IgD-negative memory B cell (primary cell): ENCODE results near the gene ABHD2. TPM values are rescaled to one million over a fixed set of nuclear protein-coding genes. Genes with fewer than 3 reads are reported as not detected.
A peak's percentile ranks its signal among the peaks of the same experiment; 100 is the strongest.
"Not testable (repeated sequence)": the region's sequence is repeated elsewhere in the genome, so short reads cannot be mapped to it uniquely, and the experiment has no call there.

Experiments
- H3K27ac Mint-ChIP-seq, 3 donors: one replicate each; pipeline ENCODE4 v1.8.0; 2020 to 2022; ENCODE audit warnings: mild to moderate bottlenecking in 3 of 3, mixed read lengths in 3 of 3, moderate library complexity in 1 of 3
- H3K27me3 Mint-ChIP-seq: one replicate; pipeline ENCODE4 v1.8.0; 2021; ENCODE audit warnings: mixed read lengths
- H3K36me3 Mint-ChIP-seq: one replicate; pipeline ENCODE4 v1.8.0; 2020; ENCODE audit warnings: mild to moderate bottlenecking, mixed read lengths
- H3K4me1 Mint-ChIP-seq, 3 donors: one replicate each; pipeline ENCODE4 v1.8.0; 2020 to 2022; ENCODE audit warnings: mixed read lengths in 3 of 3, mild to moderate bottlenecking in 1 of 3
- H3K4me3 Mint-ChIP-seq, 4 donors: one replicate each; pipeline ENCODE4 v1.8.0; 2020 to 2022; ENCODE audit warnings: mild to moderate bottlenecking in 4 of 4, mixed read lengths in 4 of 4, moderate library complexity in 3 of 4
- H3K9me3 Mint-ChIP-seq, 3 donors: one replicate each; pipeline ENCODE4 v1.8.0; 2020 to 2021; ENCODE audit warnings: mixed read lengths in 3 of 3, mild to moderate bottlenecking in 1 of 3
- polyA plus RNA-seq: library from polyadenylated mRNA; unstranded; fragments of 300-500 nt; fragmentation: Illumina TruSeq; gene quantifications from one replicate; pipeline ENCODE4 v1.2.3, GENCODE V29; 2021

The ABHD2 gene
- polyA plus RNA-seq, 1 donor from 2014 or later: 13.4 TPM

- Mint-ChIP-seq H3K27ac (no peak overlapping the region), H3K9me3 (peaks cover 1 to 21% (median 19%) of the 10 kb centered on the region in 3 donors), H3K27me3 (peaks cover 4% of the 10 kb centered on the region)
Measured at GRCh38 chr15:89068325-89068784, 19.9 kb upstream of the ABHD2 start.

GRCh38 chr15:89070197-89071124, 17.8 kb upstream of the ABHD2 start:
- peaks cover 0 to 7% (median 2%) of the 10 kb centered on the region in 3 donors for H3K4me1 Mint-ChIP-seq
- peaks cover 7% of the 10 kb centered on the region for H3K27me3 Mint-ChIP-seq
- no peak overlapping the region for H3K4me3 Mint-ChIP-seq
- H3K36me3 Mint-ChIP-seq: peaks cover 6% of the 10 kb centered on the region
- peaks cover 1 to 21% (median 19%) of the 10 kb centered on the region in 3 donors for H3K9me3 Mint-ChIP-seq
- H3K27ac Mint-ChIP-seq: no peak overlapping the region

More at GRCh38 chr15:89068325-89068784, 19.9 kb upstream of the ABHD2 start:
- Mint-ChIP-seq H3K4me1 (peaks cover 0 to 7% (median 2%) of the 10 kb centered on the region in 3 donors), H3K4me3 (peak overlapping the region in 1 of 4 donors; percentile 72), H3K36me3 (peaks cover 10% of the 10 kb centered on the region)

- Mint-ChIP-seq H3K27ac (peak overlapping the region in 1 of 3 donors; percentile 4), H3K27me3 (peaks cover 7% of the 10 kb centered on the region), H3K4me3 (no peak overlapping the region), H3K9me3 (peaks cover 1 to 15% (median 13%) of the 10 kb centered on the region in 3 donors), H3K36me3 (peaks cover 3% of the 10 kb centered on the region), H3K4me1 (peaks cover 0 to 7% (median 2%) of the 10 kb centered on the region in 3 donors)
Measured at GRCh38 chr15:89071471-89071870, 16.8 kb upstream of the ABHD2 start.

- Mint-ChIP-seq H3K27ac (no peak overlapping the region), H3K4me3 (no peak overlapping the region), H3K9me3 (peaks cover 1 to 9% (median 5%) of the 10 kb centered on the region in 3 donors), H3K4me1 (peaks cover 0 to 7% (median 2%) of the 10 kb centered on the region in 3 donors), H3K36me3 (no peaks in the 10 kb centered on the region), H3K27me3 (peaks cover 7% of the 10 kb centered on the region)
Measured at GRCh38 chr15:89072277-89072869, 15.9 kb upstream of the ABHD2 start.

DNA sequence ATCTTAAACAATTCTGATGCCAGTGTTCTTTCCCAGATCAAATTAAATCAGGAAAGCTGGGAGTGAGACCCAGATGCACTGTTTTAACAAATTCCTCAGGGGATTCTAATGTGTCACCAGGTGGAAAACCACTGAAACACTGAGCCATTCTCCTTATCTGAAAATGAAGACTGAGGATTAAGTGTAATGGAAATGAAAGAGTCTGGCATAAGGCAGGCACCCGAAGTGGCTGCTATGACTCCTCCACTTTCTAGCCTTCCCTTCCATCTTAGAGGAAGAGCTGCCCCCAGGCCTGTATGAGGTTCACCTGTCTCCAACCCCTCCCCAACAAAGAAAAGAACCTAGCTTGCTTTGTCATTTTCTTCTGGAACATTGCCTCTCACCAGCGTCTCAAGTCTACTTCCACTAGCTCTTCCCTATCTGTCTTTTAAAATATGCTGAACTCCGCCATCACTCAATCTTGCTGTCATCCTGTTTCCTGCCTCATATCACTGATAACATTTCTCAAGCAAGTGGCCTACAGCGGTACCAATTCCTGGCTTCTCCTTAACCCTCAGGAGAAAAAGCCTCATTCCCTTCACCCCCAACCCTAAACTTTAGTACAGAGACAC, 13.7 kb upstream of the ABHD2 start:
- no peaks in the 10 kb centered on the region for H3K36me3 Mint-ChIP-seq
- H3K9me3 Mint-ChIP-seq: peaks cover 0 to 3% (median 1%) of the 10 kb centered on the region in 3 donors
- H3K4me1 Mint-ChIP-seq: no peaks in the 10 kb centered on the region
- H3K4me3 Mint-ChIP-seq: no peak overlapping the region
- H3K27ac Mint-ChIP-seq: no peak overlapping the region
- H3K27me3 Mint-ChIP-seq: peaks cover 13% of the 10 kb centered on the region

DNA sequence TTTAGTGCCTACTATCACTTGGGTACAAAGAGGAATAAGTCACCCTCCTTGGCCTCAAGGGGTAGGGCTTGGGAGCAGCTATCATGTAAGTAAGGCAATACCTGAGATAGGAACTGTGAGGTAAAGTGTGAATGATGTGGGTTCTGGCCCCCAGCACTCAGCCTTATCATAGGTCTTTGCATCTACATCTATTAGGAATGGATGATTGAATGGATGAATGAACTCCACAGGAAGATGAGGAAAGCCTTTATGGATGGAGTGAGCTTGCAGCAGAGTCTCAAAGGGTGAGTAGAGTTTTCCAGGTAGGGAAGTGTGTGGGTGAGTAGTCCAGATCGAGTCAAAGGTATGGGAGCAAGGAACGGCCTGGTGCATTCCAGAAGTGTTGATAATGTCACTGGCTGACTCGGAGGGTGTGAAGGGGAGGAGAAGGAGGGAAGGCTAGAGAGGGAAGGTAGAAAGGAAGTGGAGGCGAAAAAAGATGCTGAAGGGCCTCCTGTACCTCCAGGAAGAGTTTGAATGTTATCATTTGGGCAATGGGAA, 13.1 kb upstream of the ABHD2 start:
- peaks cover 0 to 3% (median 1%) of the 10 kb centered on the region in 3 donors for H3K9me3 Mint-ChIP-seq
- no peak overlapping the region for H3K27ac Mint-ChIP-seq

GRCh38 chr15:89075846-89076245, 12.4 kb upstream of the ABHD2 start:
- Mint-ChIP-seq H3K4me1 (no peaks in the 10 kb centered on the region), H3K4me3 (no peak overlapping the region), H3K27me3 (peaks cover 11% of the 10 kb centered on the region), H3K36me3 (no peaks in the 10 kb centered on the region), H3K27ac (no peak overlapping the region), H3K9me3 (peaks cover 0 to under 1% (median 0%) of the 10 kb centered on the region in 3 donors)

More for the DNA sequence above, 13.1 kb upstream of the ABHD2 start:
- Mint-ChIP-seq H3K4me3 (no peak overlapping the region), H3K36me3 (no peaks in the 10 kb centered on the region), H3K27me3 (peaks cover 12% of the 10 kb centered on the region), H3K4me1 (no peaks in the 10 kb centered on the region)

GRCh38 chr15:89077750-89078149, 10.5 kb upstream of the ABHD2 start:
- no peak overlapping the region for H3K4me3 Mint-ChIP-seq
- H3K27me3 Mint-ChIP-seq: peaks cover 11% of the 10 kb centered on the region
- no peaks in the 10 kb centered on the region for H3K9me3 Mint-ChIP-seq
- H3K36me3 Mint-ChIP-seq: peaks cover 2% of the 10 kb centered on the region
- H3K4me1 Mint-ChIP-seq: no peaks in the 10 kb centered on the region
- H3K27ac Mint-ChIP-seq: no peak overlapping the region

GRCh38 chr15:89078851-89079810, 9.1 kb upstream of the ABHD2 start:
- Mint-ChIP-seq H3K27ac (no peak overlapping the region), H3K4me1 (no peaks in the 10 kb centered on the region), H3K27me3 (peaks cover 11% of the 10 kb centered on the region), H3K4me3 (no peak overlapping the region), H3K9me3 (no peaks in the 10 kb centered on the region), H3K36me3 (peaks cover 2% of the 10 kb centered on the region)

- Mint-ChIP-seq H3K4me3 (no peak overlapping the region), H3K36me3 (peaks cover 2% of the 10 kb centered on the region), H3K4me1 (no peaks in the 10 kb centered on the region), H3K27ac (no peak overlapping the region), H3K9me3 (no peaks in the 10 kb centered on the region), H3K27me3 (peaks cover 9% of the 10 kb centered on the region)
Measured at GRCh38 chr15:89081878-89082277, 6.4 kb upstream of the ABHD2 start.

DNA sequence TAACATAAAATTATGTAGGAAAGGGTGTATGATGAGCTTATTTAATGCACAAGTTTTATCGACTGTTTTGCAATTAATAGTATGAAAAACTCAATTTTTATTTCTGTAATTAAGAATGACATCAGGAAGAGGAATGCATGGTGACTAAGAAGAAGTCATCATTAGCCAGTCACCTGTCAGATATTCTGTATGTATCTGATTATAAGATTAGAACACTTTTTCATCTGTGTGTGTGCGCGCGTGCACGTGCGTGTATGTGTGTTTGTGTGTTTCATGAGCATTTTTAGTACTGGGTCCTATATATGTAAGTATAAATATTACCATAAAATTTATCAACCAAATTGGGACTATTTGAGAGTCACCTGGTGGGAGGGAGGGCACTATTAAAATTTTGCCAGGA, 5.0 kb upstream of the ABHD2 start:
- Mint-ChIP-seq H3K36me3 (peaks cover 2% of the 10 kb centered on the region), H3K4me3 (no peak overlapping the region), H3K4me1 (no peaks in the 10 kb centered on the region), H3K27ac (no peak overlapping the region), H3K9me3 (no peaks in the 10 kb centered on the region), H3K27me3 (peaks cover 9% of the 10 kb centered on the region)

- no peak overlapping the region for H3K27ac Mint-ChIP-seq
- peak overlapping the region in 1 of 4 donors; percentile 23 for H3K4me3 Mint-ChIP-seq
- peaks cover 2% of the 10 kb centered on the region for H3K36me3 Mint-ChIP-seq
- H3K4me1 Mint-ChIP-seq: peaks cover 6 to 11% (median 6%) of the 10 kb centered on the region in 3 donors
- H3K27me3 Mint-ChIP-seq: no peaks in the 10 kb centered on the region
- no peaks in the 10 kb centered on the region for H3K9me3 Mint-ChIP-seq
Measured at GRCh38 chr15:89085289-89085926, 2.8 kb upstream of the ABHD2 start.

DNA sequence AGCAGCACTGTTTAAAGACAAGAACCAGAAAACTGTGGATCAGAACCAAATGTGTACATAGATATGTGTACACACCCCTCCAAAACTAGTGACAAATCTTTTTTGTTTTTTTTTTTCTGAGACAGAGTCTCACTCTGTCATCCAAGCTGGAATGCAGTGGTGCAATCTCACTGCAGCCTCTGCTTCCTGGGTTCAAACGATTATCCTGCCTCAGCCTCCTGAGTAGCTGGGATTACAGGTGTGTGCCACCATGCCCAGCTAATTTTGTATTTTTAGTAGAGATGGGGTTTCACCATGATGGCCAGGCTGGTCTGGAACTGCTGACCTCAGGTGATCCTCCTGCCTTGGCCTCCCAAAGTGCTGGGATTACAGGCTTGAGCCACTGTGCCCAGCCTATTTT, 2.3 kb upstream of the ABHD2 start:
- H3K27me3 Mint-ChIP-seq, H3K27ac Mint-ChIP-seq, H3K9me3 Mint-ChIP-seq, H3K36me3 Mint-ChIP-seq: not testable (repeated sequence)
- Mint-ChIP-seq H3K4me1 (peaks cover 9 to 17% (median 12%) of the 10 kb centered on the region in 3 donors), H3K4me3 (peak overlapping the region in 1 of 4 donors; percentile 23)
